Measurements from ENCODE around the gene LDHAL6B.
"Not testable (repeated sequence)": the region's sequence is repeated elsewhere in the genome, so short reads cannot be mapped to it uniquely, and the experiment has no call there.

Gene LDHAL6B

DNA sequence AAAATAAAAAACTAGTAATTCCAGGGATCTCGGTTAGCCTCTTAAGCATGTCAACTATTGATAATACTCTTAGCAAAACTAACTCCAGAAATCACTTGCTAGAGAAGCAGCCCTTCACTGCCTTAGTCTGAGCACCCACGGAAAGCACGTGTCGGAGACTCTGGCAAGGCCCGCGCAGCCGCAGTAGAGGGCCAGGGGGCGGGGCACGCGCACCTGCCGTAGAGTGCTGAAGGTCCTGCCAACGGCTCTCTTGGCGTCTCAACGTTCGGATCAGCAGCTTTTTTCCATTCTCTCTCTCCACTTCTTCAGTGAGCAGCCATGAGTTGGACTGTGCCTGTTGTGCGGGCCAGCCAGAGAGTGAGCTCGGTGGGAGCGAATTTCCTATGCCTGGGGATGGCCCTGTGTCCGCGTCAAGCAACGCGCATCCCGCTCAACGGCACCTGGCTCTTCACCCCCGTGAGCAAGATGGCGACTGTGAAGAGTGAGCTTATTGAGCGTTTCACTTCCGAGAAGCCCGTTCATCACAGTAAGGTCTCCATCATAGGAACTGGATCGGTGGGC, at the start of gene LDHAL6B:
TSS of gene LDHAL6B (plus strand) at position 221 of the 561 bp plus-strand sequence. CDS start at position 319, 98 bp downstream.
- Mint-ChIP-seq H3K27me3 (no peaks in the 10 kb centered on the region), H3K36me3 (no peaks in the 10 kb centered on the region), H3K9me3 (ENCODE audit: low read depth) (no peaks in the 10 kb centered on the region), H3K27ac (no peak within 1 kb of the TSS), H3K4me1 (ENCODE audit: low read depth) (no peaks in the 10 kb centered on the region), H3K4me3 (no peak within 1 kb of the TSS)

DNA sequence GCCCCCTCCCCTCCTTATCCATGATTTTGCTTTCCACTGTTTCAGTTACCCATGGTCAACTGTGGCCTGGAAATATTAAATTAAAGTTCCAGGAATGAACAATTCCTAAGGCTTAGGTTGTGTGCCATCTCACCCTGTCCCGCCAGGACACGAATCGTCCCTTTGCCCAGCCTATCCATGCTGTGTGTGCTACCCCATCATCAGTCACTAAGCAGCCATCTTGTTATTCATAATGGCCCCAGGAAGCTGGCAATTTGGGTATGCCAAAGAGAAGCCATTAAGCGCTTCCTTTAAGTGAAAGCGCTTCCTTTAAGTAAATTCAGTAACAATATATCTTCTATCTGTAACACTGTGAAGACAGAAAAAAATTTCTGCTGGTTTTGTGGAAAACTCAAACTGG, 49.2 kb upstream of the LDHAL6B start:
- Mint-ChIP-seq H3K4me3 (no peak overlapping the region), H3K9me3 (ENCODE audit: low read depth) (no peaks in the 10 kb centered on the region), H3K27me3 (no peaks in the 10 kb centered on the region), H3K27ac (no peak overlapping the region), H3K4me1 (ENCODE audit: low read depth) (no peaks in the 10 kb centered on the region), H3K36me3 (no peaks in the 10 kb centered on the region)

DNA sequence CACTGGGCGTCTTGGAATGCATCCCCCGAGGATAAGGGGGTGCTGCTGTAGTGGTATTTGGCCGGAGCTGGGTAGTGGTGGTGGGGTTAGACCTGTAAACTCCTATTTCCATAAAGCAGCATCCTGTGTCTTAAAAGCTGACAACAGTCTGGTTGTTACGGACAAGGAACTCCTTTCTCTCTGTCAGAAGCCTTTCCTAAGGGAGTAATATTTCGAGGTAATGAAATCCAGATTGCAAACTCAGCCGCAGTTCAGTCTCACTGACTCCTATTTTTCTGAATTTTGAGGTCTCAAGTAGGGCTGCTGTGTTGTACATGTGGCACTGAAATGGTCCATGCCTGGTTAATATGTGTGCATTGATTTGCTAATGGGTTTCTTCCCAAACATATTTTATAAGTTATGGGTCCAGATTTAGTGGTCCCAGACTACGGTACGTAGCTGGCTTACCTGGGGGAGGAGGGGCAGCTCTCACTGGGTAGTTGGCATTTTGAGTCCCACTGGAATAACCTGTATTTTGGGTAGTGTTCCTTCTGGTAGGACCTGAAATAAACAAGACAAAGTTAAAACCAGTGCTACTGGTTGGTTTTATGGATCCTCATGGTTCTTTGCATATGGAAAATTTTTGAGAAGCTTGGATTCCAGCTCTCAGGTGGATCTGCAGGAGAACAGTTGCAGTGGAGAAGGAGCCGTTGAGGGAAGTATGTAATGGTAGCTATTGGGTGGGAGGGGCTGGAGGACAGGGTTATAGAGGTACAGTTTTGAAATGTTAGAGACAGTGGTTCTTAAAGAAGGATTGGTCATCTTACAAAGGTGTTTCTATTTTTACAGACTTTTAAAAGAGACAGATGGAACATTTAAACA, 48.6 kb upstream of the LDHAL6B start:
- H3K4me3 Mint-ChIP-seq = no peak overlapping the region
- no peaks in the 10 kb centered on the region for H3K27me3 Mint-ChIP-seq
- H3K36me3 Mint-ChIP-seq = no peaks in the 10 kb centered on the region
- H3K9me3 Mint-ChIP-seq (ENCODE audit: low read depth) = no peaks in the 10 kb centered on the region
- H3K4me1 Mint-ChIP-seq (ENCODE audit: low read depth) = no peaks in the 10 kb centered on the region
- H3K27ac Mint-ChIP-seq = no peak overlapping the region

DNA sequence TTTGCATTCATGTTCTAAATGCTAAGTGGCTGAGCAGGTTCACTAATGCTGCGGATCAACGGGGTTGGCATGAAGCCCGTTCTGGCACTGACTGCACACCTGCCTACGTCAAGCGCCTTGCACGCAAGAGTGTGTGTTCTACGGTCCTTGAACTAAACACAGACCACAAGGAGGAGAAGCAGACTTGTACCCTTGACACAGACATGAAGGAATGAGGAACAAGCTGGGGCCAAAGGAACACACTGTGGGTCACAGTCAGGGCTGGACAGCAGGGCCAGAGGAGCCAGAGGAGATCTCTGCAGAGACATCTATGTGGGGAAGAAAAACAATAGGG, 48.0 kb upstream of the LDHAL6B start:
- Mint-ChIP-seq H3K4me3 (no peak overlapping the region), H3K27ac (no peak overlapping the region), H3K36me3 (no peaks in the 10 kb centered on the region), H3K27me3 (no peaks in the 10 kb centered on the region), H3K9me3 (ENCODE audit: low read depth) (no peaks in the 10 kb centered on the region), H3K4me1 (ENCODE audit: low read depth) (no peaks in the 10 kb centered on the region)

DNA sequence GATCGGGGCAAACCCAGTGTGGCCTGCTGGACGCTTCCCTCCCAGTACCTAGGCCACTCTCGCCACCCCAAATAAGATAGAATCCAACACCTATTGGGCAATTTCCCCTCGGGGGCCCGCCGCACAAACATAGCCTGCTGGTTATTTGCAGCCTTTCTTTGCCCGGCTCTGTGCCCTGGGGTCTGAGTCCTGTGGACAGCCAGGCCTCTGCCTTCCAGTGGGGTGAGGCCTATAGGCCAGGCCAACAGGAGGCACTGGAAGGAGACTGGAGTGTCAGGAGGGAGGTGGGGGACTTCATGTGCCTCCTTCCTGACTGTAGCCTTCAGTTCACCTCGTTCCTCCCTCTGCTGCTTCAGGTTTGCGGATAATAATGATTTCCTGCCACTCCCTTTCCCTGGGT, 47.4 kb upstream of the LDHAL6B start:
- H3K9me3 Mint-ChIP-seq (ENCODE audit: low read depth) = no peaks in the 10 kb centered on the region
- H3K27me3 Mint-ChIP-seq = no peaks in the 10 kb centered on the region
- H3K27ac Mint-ChIP-seq = no peak overlapping the region
- no peaks in the 10 kb centered on the region for H3K4me1 Mint-ChIP-seq (ENCODE audit: low read depth)
- no peaks in the 10 kb centered on the region for H3K36me3 Mint-ChIP-seq
- H3K4me3 Mint-ChIP-seq = no peak overlapping the region

DNA sequence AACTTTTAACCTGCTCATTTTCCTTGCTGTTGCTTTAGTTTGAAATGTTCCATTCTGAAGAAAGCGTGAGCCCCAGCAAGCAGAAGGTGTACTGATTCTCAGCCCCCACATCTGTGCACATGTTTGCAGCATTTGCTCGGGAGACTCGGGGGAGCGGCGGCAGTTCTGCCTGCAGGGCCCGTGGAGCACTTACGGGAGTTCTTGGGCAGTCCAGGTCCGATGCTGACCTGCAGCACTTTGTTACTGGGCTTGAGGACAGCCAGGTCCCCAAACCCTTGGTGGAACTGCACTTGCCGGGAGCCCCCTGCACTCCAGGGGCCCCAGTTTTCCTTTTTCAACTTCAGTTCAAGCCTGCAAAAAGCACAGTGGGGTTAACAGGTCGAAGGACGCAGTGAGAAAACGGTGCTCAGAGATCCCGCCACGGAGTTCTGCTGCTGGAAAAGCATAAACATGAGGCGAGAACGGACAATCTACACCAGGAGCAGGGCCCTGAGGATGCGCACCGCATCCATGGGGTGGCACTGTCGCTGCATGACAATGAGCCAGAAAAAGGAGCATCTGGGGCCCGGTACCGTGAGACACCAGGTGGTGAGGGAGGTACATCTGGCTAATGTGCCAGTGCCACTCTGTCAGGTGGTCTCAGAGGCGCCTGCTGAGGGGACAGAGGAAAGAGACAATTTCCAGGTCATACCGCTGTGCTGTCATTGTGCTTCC, 45.6 kb upstream of the LDHAL6B start:
- Mint-ChIP-seq H3K27me3 (no peaks in the 10 kb centered on the region), H3K36me3 (no peaks in the 10 kb centered on the region), H3K4me1 (ENCODE audit: low read depth) (no peaks in the 10 kb centered on the region), H3K4me3 (no peak overlapping the region), H3K27ac (no peak overlapping the region), H3K9me3 (ENCODE audit: low read depth) (no peaks in the 10 kb centered on the region)

DNA sequence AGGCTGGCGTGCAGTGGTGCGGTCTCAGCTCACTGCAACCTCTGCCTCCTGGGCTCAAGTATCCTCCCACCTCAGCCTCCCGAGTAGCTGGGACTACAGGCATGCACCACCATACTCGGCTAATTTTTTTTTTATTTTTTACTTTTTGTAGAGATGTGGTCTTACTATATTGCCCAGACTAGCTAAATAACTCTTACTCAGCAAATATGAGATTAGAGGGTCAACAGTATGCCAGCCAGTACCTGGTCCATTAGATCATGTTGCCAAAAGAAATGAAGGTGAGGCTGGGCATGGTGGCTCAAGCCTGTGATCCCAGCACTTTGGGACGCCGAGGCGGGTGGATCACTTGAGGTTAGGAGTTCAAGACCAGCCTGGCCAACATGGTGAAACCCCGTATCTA, 44.6 kb upstream of the LDHAL6B start:
- H3K27me3 Mint-ChIP-seq; H3K4me3 Mint-ChIP-seq; H3K9me3 Mint-ChIP-seq (ENCODE audit: low read depth); H3K4me1 Mint-ChIP-seq (ENCODE audit: low read depth); H3K27ac Mint-ChIP-seq; H3K36me3 Mint-ChIP-seq: not testable (repeated sequence)

DNA sequence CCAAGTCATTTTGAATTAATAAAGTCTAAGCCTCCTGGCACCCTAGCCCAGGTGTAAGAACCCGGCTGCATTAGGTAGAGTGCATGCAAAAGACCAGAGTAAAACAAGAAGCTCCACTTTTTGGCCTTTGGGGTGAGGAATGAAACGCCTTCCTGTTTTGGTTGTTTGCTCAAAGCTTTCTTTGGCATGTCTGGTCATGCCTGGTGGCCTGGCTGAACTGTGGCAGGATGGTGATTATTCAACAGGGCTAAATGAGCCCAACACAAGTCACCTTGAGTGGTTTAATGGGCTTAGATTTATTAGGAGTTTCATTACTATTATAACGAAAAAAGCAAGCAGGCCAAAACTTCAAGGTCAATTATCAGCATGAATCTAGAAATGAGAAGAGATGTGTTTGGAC, 40.9 kb upstream of the LDHAL6B start:
- no peaks in the 10 kb centered on the region for H3K27me3 Mint-ChIP-seq
- H3K4me1 Mint-ChIP-seq (ENCODE audit: low read depth) = no peaks in the 10 kb centered on the region
- H3K4me3 Mint-ChIP-seq = no peak overlapping the region
- H3K9me3 Mint-ChIP-seq (ENCODE audit: low read depth) = no peaks in the 10 kb centered on the region
- H3K36me3 Mint-ChIP-seq = no peaks in the 10 kb centered on the region
- no peak overlapping the region for H3K27ac Mint-ChIP-seq

DNA sequence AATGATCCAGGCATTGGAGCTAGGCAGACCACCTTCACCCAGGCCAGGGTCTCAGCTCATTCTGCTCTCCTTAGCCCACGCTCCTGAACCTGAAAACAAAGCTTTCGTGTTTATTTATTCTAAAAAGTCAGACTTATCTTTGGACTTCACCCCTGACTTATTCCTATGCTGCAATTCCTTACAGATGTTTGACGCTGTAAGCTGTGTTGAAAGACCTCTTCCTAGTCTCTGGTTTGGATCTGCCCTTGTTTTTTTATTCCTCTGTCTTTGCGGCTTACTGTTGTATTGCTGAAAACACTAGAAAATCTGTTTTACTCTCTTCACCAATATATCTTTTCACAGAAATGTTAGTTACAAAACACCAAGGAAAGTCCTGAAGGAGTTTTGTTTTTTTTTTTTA, 40.5 kb upstream of the LDHAL6B start:
- Mint-ChIP-seq H3K36me3 (no peaks in the 10 kb centered on the region), H3K4me1 (ENCODE audit: low read depth) (no peaks in the 10 kb centered on the region), H3K27me3 (no peaks in the 10 kb centered on the region), H3K4me3 (no peak overlapping the region), H3K9me3 (ENCODE audit: low read depth) (no peaks in the 10 kb centered on the region), H3K27ac (no peak overlapping the region)

DNA sequence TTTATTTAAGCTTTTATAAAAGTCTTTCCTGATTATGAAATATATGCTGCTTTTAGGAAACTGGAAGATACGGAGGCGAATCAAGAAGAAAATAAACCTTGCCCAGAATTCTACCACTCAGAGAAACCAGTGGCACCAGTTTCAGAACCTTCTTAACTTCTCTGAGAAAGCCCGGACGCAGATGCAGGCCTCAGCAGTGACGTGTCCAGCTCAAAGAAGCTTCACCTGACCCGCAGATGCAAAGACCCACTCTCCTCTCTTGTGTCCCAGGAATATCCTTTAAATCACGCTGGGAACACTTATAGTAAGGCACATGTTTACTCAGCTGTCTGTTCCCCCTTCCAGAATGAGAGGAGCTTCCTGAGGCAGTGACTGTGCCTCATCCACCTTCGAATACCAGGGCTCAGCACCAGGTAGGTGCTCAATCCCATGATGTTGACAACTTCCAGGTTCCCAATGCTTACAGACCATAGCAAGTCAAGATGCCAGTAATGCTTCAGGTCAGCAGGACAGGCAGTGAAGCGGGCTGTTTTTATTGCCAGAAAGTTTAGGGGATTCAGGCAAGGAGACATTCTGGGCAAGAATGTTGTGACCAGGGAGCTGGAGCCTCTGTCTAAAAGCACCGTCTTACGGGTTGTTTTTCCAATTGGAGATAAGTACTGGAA, 39.9 kb upstream of the LDHAL6B start:
- Mint-ChIP-seq H3K36me3 (no peaks in the 10 kb centered on the region), H3K4me1 (ENCODE audit: low read depth) (no peaks in the 10 kb centered on the region), H3K4me3 (no peak overlapping the region)

DNA sequence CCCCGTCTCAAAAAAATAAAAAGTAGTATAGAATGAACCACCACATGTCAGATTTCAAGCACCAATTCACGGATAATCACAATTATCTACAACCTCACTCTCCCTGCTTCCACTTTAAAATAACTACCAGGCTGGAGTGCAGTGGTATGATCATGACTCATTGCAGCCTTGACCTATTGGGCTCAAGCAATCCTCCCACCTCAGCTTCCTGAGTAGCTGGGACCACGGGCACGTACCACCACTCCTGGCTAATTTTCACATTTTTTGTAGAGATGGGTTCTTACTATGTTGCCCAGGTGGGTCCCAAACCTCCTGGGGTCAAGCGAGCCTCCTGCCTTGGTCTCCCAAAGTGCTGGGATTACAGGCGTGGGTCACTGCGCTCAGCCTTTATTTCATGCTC, 38.1 kb upstream of the LDHAL6B start:
- Mint-ChIP-seq H3K9me3 (ENCODE audit: low read depth) (no peaks in the 10 kb centered on the region), H3K4me1 (ENCODE audit: low read depth) (no peaks in the 10 kb centered on the region), H3K27ac (no peak overlapping the region), H3K36me3 (no peaks in the 10 kb centered on the region), H3K4me3 (no peak overlapping the region), H3K27me3 (no peaks in the 10 kb centered on the region)

More for the DNA sequence above, 39.9 kb upstream of the LDHAL6B start:
- H3K27me3 Mint-ChIP-seq = no peaks in the 10 kb centered on the region
- H3K27ac Mint-ChIP-seq = no peak overlapping the region
- no peaks in the 10 kb centered on the region for H3K9me3 Mint-ChIP-seq (ENCODE audit: low read depth)

DNA sequence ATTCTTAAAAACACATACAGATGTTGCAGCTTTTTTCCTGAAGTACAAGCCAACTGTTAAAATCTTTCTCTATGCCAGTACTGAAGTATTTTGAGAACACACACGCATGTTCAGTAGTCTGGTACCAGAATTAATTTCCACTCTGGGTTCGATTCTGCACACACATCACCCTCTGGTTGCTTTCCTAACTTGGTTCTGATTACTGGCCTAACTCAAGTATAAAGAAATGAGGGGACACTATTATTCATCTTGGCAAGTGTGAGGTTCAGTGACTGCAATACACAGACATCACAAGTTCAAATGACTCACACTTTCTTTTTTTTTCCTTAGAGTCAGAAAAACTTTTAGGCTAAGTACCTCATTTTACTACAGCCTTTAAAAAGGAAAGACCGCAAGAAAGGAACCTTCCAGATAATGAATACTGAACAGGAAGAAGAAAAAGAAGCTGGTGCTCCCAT, 37.4 kb upstream of the LDHAL6B start:
- H3K4me1 Mint-ChIP-seq (ENCODE audit: low read depth) = no peaks in the 10 kb centered on the region
- no peaks in the 10 kb centered on the region for H3K9me3 Mint-ChIP-seq (ENCODE audit: low read depth)
- H3K27me3 Mint-ChIP-seq = no peaks in the 10 kb centered on the region
- no peak overlapping the region for H3K27ac Mint-ChIP-seq
- H3K4me3 Mint-ChIP-seq = no peak overlapping the region
- no peaks in the 10 kb centered on the region for H3K36me3 Mint-ChIP-seq

DNA sequence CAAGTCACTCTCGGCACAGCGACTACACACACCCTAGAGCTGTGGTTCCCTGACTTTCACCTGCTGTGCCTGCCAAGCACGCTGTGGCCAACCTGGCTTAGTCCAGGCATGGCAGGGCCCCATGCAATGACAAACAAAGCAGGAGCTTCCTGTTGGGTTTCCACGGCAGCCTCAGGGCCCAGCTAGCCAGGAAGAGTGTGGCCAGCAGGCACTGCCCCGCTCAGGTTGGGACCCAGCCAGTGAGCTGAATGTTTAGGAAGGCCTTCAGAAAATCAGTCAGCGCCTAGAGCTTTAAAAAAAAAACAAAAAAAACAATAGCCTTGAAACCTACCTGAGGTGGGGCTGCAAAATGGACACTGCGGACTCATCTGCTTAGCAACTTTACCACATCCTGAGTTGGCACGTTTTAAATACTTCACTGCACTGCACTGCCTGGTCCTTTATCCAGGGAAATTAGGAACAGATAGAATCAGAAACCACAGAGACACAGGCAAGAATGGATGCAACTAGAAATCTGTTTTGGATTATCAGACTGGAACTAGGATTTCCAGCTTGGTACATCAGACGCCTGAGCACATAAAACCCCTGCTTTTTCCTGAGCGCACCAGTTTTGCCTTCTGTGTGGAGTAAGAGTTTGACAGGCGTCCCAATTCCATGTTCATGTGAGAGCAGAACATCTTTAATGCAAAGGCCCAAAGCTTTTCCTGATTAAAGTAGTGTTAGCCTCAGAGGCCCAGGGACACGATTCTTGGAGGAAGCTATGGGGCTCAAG, 36.2 kb upstream of the LDHAL6B start:
- Mint-ChIP-seq H3K4me3 (no peak overlapping the region), H3K27ac (no peak overlapping the region), H3K4me1 (ENCODE audit: low read depth) (no peaks in the 10 kb centered on the region)

DNA sequence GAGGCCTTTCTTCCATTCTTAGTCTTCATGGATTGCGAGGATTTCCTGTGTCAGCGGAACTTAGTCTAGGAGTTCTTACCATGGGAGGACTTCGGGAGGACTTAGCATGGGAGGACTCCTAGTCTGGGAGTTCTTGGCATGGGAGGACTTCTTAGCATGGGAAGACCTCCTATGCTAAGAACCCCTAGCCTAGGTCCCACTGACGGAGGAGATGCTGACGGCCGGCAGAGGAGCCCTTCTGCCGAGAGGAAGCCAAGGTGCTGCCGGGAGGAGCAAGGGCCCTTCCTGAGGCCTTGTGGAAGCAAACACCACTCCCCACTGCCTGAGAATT, 35.6 kb upstream of the LDHAL6B start:
- Mint-ChIP-seq H3K4me1 (ENCODE audit: low read depth) (no peaks in the 10 kb centered on the region), H3K9me3 (ENCODE audit: low read depth) (no peaks in the 10 kb centered on the region), H3K27me3 (peaks cover 5% of the 10 kb centered on the region), H3K4me3 (no peak overlapping the region), H3K27ac (no peak overlapping the region), H3K36me3 (no peaks in the 10 kb centered on the region)

More for the DNA sequence above, 36.2 kb upstream of the LDHAL6B start:
- H3K36me3 Mint-ChIP-seq = no peaks in the 10 kb centered on the region
- H3K9me3 Mint-ChIP-seq (ENCODE audit: low read depth) = no peaks in the 10 kb centered on the region
- H3K27me3 Mint-ChIP-seq = peaks cover 2% of the 10 kb centered on the region
